Activated CD8-positive, alpha-beta memory T cell treated with anti-CD3 and anti-CD28 coated beads, Interleukin-2, amount 50 U/mL, for 1 hour (primary cell): ENCODE results near the gene DNAH17.

Experiments used
- DNase-seq: peaks from one replicate; pipeline ENCODE4 v3.0.0-alpha.2; 2020; ENCODE audit errors: extremely low read depth

DNAH17 gene, protein sequence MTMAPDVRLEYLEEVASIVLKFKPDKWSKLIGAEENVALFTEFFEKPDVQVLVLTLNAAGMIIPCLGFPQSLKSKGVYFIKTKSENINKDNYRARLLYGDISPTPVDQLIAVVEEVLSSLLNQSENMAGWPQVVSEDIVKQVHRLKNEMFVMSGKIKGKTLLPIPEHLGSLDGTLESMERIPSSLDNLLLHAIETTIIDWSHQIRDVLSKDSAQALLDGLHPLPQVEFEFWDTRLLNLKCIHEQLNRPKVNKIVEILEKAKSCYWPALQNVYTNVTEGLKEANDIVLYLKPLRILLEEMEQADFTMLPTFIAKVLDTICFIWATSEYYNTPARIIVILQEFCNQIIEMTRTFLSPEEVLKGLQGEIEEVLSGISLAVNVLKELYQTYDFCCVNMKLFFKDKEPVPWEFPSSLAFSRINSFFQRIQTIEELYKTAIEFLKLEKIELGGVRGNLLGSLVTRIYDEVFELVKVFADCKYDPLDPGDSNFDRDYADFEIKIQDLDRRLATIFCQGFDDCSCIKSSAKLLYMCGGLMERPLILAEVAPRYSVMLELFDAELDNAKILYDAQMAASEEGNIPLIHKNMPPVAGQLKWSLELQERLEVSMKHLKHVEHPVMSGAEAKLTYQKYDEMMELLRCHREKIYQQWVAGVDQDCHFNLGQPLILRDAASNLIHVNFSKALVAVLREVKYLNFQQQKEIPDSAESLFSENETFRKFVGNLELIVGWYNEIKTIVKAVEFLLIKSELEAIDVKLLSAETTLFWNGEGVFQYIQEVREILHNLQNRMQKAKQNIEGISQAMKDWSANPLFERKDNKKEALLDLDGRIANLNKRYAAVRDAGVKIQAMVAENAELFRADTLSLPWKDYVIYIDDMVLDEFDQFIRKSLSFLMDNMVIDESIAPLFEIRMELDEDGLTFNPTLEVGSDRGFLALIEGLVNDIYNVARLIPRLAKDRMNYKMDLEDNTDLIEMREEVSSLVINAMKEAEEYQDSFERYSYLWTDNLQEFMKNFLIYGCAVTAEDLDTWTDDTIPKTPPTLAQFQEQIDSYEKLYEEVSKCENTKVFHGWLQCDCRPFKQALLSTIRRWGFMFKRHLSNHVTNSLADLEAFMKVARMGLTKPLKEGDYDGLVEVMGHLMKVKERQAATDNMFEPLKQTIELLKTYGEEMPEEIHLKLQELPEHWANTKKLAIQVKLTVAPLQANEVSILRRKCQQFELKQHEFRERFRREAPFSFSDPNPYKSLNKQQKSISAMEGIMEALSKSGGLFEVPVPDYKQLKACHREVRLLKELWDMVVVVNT (N-terminal part only)

DNA sequence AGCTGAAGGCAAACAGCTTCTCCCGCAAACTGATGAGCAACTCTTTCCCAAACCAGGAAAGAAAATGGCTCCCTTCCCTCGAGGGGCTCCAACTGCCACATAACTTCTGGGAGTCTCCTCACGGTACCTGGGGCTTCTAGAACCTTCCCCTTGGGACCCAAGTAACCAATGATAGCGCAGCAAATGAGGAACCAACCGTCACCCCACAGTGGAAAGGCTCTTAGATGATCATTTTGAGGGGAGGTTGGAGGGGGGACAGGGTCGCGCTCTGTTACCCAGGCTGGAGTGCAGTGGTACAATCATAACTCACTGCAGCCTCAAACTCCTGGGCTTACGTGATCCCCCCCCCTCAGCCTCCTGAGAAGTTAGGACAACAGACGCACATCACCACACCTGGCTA is at the start of gene DNAH17:
TSS of gene DNAH17 (minus strand) at position 101 of the 400 bp plus-strand sequence. CDS start 2,339 bp downstream, outside the sequence.
- DNase-seq = no peak

DNA sequence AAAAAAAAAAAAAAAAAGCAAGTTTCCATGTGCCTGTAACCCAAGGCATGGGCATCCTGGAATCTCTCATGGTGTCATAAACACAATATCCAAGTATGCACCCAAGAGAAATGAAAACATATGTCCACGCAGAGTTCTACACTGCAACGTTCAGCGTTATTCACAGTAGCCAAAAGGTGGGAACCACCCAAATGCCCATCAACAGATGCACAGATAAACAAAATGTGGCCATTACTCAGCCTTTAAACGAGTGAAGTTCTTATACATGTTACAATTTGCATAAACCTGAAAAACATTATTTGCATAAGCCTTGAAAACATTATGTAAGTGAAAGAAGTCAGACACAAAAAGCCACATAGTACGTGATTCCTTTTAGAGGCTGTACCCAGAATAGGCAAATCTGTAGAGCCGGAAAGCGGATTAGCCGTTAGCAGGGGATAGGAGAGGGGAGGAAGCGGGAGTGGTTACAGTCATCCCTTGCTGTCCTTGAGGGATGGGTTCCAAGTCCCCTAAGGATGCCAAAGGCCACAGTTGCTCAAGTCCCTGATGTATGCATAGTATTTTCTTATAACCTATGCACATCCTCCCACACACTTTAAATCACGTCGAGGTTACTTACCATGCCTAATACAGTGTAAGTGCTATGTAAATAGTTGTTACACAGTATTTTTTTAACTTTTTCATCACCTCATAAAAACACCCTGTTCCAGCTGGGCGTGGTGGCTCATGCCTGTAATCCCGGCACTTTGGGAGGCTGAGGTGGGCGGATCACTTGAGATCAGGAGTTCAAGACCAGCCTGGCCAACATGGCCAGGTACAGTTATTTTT is 47.3 kb upstream of the DNAH17 start:
- DNase-seq = no peak

DNA sequence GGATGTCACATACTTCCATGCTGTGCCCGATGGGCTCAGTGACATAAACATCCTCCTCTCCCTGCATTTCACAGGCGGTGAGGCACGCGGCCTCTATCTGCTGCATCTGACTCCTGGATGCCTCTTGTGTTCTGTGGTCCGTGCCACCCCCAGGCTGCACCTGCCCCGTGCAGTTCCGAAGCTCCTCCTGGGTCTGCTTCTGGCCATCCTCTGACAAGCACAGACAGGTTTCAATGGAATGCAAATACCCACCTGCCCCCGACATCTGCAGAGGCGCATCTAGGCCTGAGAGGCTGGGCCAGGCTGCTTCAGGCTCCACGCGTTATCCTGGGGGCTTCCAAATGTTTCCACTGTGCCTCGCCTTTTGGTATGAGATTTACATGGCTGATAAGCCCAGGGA is 46.3 kb upstream of the DNAH17 start:
- no peak for DNase-seq

DNA sequence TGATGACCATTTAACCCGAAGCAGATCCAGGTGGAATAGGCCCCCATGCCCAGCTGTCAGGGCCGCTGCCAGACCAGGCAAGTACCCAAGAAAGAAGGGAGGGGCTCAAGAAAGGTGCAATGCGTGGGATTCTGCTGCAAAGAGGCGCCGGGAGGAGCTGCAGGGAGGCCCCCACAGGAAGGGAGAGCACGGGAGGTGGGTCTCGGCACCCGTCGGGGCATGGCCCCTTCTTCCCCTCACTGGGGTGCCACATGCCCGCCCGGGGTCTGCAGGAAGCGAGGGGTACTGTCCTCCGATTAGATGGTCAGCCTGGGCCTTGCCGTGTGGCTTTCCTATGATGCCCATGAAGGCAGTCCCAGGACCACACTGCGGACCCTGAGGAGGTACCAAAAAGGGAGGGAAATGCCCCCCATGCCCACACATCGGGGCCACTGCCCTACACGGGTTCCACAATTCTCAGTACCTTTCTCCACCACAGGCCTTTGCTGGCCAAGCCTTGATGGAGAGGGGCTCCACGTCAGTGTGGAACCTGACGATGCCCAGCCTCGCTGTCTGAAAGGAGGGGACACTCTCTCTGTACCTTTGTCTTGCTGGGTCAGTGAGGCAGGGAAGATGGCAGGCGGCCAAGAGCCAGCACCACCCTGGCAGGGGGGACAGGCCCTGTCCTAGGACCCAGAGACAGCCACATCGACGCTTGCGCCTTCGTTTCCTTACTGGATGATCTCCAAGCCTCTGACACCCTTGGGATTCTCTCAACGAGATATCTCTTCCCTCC is 45.5 kb upstream of the DNAH17 start:
- DNase-seq = no peak

DNA sequence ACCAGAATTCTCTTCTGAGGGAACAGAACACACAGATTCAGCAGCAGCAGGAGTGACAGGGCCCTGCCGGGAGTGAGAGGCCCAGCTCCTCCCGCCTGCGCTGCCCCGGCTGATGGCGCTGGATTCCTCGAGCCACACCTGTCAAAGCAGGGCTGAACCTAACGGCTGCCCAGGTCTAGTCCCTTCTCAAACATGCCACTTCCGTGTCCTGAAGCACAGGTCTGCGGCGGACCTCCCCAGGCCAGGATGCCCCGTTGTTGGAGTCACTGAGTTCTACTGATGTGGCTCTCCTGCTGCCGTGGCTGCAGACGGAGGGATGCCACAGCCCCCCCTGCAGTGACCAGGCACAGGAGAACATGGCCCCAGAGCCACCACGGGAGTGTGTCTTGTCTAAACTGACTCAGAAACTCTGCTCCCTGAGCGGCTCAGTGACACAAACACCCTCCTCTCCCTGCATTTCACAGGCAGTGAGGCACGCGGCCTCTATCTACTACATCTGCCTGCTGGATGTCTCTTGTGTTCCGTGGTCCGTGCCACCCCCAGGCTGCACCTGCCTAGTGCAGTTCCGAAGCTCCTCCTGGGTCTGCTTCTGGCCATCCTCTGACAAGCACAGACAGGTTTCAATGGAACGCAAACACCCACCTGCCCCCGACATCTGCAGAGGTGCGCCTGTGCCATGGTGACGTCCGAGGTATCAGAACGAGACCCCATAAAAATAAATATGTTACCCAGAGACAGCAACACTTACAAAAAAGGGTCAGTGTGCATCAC is 44.7 kb upstream of the DNAH17 start:
- DNase-seq = no peak

DNA sequence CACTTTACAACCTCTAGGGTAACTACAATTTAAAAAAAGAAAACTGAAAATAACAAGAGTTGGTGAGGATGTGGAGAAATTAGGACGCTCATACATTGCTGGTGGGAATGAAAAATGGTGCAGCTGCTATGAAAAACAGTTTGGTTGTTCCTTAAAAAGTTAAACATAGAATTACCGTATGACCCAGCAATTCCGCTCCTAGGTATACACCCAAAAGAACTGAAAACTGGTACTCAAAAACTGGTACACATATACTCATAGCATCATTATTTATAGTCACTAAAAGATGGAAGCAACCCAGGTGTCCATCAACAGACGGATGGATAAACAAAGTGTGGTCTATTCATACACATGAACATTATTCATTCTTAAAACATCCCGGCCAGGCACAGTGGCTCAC is 42.9 kb upstream of the DNAH17 start:
- no peak for DNase-seq

DNA sequence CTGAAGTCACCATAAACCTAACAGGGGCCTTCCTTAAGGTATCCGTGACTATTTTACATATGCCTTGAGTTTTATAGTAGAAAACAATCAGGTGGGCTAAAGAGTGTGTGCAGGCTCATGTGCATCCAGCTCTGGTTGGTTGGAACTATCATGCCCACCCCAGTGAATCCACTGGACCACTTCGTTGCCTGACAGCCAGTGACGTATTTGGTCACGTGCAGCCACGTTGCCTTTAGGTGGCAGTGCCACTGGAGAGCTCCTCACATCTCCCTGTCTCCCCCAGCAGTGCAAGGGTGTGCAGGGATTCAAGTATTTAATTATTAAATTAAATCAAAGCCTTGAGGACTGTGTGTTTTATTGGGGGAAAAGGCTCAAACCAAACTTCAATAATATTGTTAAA is 42.1 kb upstream of the DNAH17 start:
- DNase-seq = no peak

DNA sequence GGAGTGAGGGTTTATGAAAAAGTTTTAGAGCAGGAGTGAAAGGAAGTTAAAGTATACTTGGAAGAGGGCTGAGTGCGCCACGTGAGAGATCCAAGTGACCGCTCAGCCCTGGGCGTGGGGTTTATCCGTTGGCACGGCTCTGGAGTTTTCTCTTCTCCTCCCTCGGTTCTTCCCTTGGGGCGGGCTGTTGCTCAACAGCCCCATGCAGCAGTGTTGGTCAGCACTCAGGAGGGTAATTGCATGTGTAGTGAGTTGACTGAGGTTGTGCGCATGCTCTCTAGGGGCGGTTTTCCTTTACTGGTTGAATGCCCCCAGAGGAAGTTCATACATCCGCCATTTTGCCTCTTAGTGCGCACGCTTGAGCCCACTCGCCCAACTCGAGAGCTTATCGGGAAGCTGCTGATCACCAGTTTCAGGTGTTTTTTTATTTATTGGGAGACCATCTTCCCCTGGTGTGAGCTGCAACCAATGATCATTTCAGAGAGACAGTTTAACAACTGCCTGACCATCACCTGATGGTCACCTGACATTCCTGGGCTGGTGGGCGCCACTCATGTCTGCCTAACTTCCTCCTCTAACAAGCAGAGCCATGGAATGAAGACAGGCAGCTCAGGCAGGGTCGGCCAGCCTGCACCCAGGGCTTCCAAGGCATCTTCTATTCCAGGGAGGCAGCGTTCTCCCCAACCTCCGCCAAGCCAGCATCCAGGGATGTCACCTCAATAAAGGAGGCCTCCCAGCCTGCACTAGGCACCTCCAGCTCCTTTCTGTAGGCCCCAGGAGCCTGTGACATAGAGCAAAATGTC is 41.3 kb upstream of the DNAH17 start:
- no peak for DNase-seq

DNA sequence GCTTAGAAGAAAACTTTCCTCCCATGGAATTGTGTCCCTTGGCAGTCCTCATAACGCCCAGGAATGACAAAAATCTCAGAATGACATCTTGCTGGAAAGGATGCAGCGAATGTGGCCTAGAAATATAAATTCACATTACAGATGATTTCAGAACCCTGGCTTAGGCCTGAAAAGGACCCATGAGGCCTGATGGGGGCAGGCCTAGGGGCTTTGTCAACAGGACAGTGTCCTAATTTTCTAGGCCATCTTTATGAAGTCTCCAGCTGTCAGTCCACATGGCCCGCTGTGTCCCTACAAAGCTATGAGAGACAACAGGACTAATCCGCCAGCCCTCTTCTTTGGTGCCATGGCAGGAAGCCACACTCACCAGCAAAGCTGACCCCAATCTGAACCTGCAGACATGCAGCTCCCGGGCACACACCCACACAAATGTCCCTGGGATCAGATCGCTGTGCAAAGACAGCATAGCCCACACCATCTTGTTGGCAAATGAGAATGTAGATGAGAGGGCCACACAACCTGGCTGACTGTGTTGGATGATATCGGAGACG is 40.4 kb upstream of the DNAH17 start:
- DNase-seq = no peak

DNA sequence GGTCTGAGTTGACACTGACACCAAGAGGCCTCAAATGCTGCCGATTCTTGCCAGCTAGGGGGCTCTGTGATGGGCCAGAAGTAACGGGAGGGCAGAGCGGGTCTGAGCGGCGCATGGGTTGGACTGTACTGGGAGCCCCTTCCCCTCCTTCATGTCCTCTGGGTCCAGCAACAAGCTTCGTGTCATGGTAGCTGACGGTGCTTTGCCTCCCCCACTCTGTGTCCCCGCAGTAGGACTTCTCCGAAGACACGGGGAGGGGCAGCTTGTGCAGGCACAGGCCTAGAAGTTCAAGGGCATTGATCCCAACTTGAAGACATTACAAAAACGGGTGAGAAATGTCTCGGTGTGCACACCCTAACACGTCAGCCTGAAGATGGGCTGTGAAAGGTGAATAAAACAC is 39.8 kb upstream of the DNAH17 start:
- DNase-seq = no peak

DNA sequence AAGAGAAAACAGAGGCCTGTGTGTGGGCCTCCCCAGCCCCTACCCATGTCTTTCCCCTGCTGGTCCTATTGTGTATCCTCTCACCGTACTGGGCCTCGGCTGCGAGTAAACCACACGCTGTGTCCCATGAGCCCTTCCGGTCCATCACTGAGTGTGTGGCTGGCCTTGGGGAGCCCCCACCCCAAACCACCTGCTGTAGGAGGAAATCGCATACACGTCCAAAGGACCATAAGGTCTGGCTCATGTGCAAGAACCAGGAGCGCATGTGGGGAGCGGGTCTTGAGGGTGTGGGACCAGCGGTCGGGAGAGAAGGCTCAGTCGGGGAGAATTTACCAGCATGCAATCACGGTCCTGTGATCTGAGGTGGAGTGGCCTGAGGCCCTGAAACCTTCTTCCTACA is 38.4 kb upstream of the DNAH17 start:
- DNase-seq = no peak

DNA sequence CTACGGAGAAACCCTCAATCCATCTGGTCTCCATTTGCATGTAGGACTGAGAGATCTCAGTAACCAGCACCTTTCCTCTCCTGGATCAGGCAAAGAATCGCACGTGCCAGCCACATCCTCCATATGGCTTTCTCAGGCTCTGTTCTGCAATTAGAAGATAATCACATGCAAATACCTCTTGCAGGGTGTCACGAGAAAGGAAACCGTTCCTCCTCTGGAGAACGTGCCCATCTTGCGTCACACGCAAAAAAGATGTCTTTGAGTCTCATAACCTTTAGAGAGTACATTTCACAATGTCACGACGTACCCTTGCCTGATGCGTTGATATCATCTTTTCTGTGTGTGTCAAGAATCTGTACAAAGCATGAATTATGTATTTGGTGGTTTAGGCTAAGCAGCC is 36.2 kb upstream of the DNAH17 start:
- DNase-seq = no peak

DNA sequence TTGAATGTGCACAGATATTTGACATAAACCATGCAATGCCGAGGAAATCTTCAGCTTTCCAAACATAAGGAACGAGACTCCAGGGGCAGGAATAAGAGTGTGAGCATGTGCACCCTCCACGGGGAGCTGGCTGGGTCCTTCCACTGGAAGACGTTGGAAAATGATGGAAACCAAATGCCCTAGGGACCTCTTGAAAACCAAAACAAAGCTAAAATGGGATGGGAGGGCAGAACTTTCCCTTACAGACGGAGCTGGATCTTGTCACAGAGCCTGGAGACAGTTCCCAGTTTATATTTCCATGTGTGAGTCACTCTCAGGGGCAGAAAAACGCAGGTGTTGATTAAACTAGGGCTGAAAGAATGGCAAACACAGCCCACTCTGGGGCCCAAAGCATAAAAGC is 34.4 kb upstream of the DNAH17 start:
- DNase-seq = no peak

DNA sequence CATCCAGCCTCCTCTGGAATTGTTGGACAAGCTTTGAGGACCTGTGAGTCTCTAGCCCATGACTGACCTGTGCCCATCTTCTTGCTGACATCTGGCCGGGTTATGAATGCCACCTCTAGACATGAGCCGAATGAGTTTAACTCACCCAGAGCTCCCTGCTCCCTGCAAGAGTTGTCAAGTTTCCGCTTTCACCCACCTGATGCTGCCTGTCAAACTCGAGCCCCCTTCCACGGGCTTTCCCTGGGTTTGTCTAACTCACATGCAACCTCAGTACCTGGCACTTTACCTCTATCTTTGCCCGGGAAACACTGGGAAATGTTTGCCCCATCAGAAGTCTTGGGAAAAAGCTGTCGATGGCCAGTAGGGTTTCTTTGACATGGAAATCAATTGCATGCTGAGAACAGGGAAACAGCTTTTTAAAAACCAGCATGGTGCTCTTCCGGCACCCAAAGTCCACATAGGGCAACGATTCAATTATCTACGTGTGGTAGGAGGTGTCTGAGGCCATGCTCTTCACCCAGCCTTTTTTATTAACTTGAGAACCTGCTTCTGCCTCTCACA is 33.8 kb upstream of the DNAH17 start:
- no peak for DNase-seq

DNA sequence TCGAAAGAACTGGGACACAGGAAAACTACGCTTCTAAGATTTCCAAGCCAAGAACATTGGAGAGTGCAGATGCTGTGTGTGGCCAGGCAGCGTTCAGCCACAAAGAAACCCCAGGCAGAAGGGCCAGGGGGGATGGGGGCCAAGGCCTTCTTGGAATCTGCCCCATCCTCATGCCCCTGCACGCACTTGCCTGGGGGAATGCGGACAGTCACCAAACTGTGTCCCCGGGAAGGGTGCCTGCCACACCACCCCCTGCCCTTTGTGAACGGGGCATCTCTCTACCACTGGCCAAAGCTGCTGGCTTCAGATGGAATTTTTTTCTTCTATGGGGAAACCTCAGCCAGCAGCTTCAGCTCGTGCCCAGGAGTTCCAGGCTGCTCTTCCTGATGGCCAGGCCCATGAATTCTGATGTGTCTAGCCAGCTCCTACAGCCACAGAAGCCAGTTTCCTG is 32.0 kb upstream of the DNAH17 start:
- no peak for DNase-seq

DNA sequence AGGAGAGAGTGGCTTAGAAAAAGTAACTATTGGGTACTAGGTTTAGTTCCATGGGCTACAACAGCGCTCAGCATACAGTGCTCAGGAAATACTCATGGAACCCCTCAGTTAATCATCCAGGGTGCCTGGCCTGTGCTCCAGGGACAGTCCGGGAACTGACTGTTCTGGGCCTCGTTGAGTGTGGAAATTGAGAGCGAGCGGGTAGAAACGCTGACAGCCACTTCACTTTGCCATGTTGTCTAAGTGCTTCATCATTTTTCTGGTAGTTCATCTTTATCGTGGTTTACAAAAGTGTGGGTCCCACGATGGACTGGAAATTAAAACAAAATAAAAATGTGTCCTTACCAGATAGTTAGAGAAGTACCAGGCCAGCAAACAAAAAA is 31.6 kb upstream of the DNAH17 start:
- DNase-seq = no peak

DNA sequence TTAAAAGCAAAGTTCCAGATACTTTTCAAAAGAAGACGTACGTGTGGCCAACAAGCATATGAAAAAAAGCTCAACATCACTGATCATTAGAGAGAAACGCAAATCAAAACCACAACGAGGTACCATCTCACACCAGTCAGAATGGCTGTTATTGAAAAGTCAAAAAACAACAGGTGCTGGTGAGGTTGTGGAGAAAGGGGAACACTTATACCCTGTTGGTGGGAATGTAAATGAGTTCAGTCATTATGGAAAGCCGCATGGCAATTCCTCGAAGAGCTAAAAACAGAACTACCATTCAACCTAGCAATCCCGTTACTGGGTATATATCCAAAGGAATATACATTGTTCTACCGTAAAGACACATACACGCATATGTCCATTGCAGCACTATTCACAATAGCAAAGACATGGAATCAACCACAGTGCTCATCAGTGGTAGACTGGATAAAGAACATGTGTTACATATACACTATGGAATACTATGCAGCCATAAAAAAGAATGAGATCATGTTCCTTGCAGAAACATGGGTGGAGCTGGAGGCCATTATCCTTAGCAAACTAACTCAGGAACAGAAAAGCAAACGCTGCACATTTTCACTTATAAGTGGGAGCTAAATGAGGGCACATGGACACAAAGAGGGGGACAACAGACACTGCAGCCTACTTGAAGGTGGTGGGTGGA is 31.1 kb upstream of the DNAH17 start:
- DNase-seq = no peak

DNA sequence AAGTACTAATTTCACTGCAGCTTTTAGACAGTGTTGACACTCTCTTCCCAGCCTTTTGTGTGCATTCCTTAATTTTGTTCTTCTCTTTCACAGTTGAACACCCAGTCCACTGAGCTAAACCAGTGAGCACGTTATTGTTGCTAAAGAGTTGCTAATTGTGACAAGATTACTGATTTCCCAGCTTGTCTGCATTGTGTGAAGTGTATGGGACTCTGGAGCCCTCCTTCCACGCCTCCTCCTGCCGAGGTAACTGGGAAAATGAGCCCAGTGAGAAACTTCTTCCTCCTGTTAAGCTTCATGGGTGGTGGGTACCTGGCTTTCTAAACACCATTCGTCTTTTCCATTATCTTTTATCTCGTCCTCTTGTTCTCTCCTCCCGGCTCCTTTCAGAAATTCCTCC is 29.8 kb upstream of the DNAH17 start:
- no peak for DNase-seq
